HUES48 (cell line): Measurements from ENCODE around the gene UBXN11.
A peak's percentile ranks its signal among the peaks of the same experiment; 100 is the strongest.

Experiments used
- H3K27ac ChIP-seq: one replicate; pipeline ENCODE4 v1.7.0; 2013; ENCODE audit warnings: low read depth, low read length, inconsistent platforms
- H3K27me3 ChIP-seq: 2 replicates; pipeline ENCODE4 v1.6.1; 2013; ENCODE audit warnings: mild to moderate bottlenecking, low read length; ENCODE audit not compliant: control insufficient read depth, insufficient read depth
- H3K36me3 ChIP-seq: 2 replicates; pipeline ENCODE4 v1.6.1; 2013; ENCODE audit warnings: low read length; ENCODE audit not compliant: control insufficient read depth, insufficient read depth
- H3K4me1 ChIP-seq: 2 replicates; pipeline ENCODE4 v1.6.1; 2013; ENCODE audit warnings: mild to moderate bottlenecking, low read length; ENCODE audit not compliant: control insufficient read depth, insufficient read depth
- H3K4me3 ChIP-seq: 2 replicates; pipeline ENCODE4 v1.5.1; 2013; ENCODE audit warnings: mild to moderate bottlenecking, low read depth, low read length
- H3K9ac ChIP-seq: 2 replicates; pipeline ENCODE4 v1.6.1; 2013; ENCODE audit warnings: mild to moderate bottlenecking, low read depth, low read length, moderate library complexity
- H3K9me3 ChIP-seq: 2 replicates; pipeline ENCODE4 v1.6.1; 2013; ENCODE audit warnings: low read length; ENCODE audit not compliant: control insufficient read depth, insufficient read depth

Gene UBXN11

DNA sequence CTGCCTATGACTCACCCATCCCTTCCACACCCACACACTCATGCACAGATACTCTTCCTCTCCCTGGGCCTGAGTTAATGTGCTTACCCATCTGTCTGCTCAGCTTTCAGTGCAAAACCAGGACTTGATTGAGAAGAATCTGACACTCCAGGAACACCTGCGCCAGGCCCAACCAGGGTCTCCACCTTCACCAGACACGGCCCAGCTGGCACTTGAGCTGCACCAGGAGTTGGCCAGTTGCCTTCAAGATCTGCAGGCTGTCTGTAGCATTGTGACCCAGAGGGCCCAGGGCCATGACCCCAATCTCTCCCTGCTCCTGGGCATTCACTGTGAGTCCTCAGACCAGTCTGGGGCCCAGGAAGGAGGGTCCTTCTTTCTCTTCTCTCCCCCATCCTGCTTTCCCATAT, 30.0 kb downstream of the UBXN11 start:
- H3K27ac ChIP-seq = peak overlapping the region; percentile 55
- no peak overlapping the region for H3K9ac ChIP-seq
- H3K4me3 ChIP-seq = no peak overlapping the region
- peaks cover 24% of the 10 kb centered on the region for H3K4me1 ChIP-seq
- peaks cover 64% of the 10 kb centered on the region for H3K36me3 ChIP-seq
- no peaks in the 10 kb centered on the region for H3K27me3 ChIP-seq
- H3K9me3 ChIP-seq = no peaks in the 10 kb centered on the region

DNA sequence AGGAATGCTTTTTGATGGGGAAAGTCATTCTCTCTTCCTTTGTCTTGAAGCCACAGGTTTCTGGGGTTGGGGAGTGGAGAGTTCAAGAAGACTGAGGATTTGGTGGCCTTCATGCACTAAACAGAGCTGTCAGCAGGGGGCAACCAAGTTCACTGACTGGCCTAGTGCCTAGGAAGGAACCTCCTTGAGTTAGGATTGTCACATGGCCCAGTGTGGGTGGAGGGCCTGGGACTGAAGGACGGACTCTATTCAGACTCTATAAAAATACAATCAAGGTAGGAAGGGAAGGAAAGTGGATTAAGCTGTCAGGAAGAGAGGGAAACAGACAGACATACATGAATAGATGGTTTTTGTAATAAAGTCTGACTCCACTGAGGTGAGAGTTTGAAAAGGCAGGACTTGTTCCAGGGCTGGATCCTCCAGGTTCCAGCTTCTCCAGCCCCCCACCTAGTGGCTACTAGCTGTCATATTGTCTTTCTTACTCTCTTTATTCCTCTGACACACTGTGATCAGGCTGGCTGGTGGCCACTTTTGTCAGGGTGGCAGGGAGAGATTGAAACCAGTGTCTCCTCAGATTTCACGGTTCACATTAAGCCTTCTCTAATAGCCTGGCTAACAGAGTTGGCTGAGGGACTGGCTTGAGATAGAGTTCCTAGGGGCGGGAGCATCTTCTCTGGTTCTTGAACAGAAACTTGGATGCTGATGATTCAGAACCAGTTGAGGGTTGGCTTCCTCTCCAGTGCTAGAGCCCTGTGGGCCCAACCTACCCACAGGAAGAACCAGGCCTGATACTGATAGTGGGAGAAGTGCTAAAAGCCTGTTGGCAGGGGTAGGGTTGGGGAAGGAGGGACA, 30.6 kb downstream of the UBXN11 start:
- no peaks in the 10 kb centered on the region for H3K27me3 ChIP-seq
- H3K9me3 ChIP-seq = no peaks in the 10 kb centered on the region
- H3K27ac ChIP-seq = peak overlapping the region; percentile 55
- peaks cover 69% of the 10 kb centered on the region for H3K36me3 ChIP-seq
- H3K4me3 ChIP-seq = no peak overlapping the region
- no peak overlapping the region for H3K9ac ChIP-seq
- peaks cover 18% of the 10 kb centered on the region; the same call in 1 of the 2 replicates for H3K4me1 ChIP-seq

DNA sequence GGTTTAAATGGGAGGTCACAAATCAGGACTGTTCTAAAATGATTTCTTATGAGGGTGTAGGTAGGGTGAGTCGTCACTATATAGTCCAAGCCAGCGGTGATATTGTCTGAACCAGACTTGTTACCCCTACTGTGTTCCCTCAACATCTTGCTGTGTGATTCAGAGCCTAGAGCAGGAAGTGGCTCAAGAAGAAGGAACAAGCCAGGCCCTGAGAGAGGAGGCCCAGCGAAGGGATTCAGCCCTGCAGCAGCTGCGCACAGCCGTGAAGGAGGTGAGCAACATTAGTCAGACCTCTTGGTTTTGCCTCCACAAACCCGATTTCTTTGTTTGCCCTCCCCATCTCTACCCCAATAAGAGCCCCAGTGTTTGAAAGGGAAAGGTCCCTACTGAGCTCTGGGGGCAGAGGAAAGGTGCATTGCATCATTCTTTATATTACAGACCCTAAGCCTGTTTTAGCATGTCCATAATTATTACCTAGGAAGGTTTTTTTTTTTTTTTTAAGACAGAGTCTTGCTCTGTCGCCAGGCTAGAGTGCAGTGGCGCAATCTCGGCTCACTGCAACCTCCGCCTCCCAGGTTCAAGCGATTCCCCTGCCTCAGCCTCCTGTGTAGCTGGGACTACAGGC, 31.5 kb downstream of the UBXN11 start:
- Histone ChIP-seq H3K9ac (no peak overlapping the region), H3K9me3 (no peaks in the 10 kb centered on the region), H3K4me1 (peaks cover 15% of the 10 kb centered on the region; the same call in 1 of the 2 replicates), H3K36me3 (peaks cover 78% of the 10 kb centered on the region), H3K27ac (no peak overlapping the region), H3K27me3 (no peaks in the 10 kb centered on the region), H3K4me3 (no peak overlapping the region)

DNA sequence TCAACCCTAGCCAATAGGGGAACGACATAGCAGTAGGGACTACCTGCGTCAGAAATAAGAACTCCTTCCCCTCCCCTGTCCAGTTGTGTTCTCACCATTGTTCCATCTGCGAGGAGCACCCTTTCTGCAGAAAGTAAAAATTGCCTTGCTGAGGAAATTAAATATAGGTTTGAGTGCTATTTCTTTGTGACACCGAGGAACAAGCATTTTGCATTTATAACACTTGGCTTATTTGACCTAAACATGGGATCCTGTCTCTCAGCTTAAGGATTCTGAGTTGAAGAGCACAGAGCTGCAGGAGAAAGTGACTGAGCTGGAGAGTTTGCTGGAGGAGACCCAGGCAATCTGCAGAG, 37.3 kb downstream of the UBXN11 start:
- Histone ChIP-seq H3K27me3 (no peaks in the 10 kb centered on the region), H3K27ac (no peak overlapping the region), H3K4me3 (no peak overlapping the region), H3K4me1 (no peaks in the 10 kb centered on the region), H3K9ac (no peak overlapping the region), H3K9me3 (peaks cover 3% of the 10 kb centered on the region; the same call in 1 of the 2 replicates), H3K36me3 (peaks cover 75% of the 10 kb centered on the region)

DNA sequence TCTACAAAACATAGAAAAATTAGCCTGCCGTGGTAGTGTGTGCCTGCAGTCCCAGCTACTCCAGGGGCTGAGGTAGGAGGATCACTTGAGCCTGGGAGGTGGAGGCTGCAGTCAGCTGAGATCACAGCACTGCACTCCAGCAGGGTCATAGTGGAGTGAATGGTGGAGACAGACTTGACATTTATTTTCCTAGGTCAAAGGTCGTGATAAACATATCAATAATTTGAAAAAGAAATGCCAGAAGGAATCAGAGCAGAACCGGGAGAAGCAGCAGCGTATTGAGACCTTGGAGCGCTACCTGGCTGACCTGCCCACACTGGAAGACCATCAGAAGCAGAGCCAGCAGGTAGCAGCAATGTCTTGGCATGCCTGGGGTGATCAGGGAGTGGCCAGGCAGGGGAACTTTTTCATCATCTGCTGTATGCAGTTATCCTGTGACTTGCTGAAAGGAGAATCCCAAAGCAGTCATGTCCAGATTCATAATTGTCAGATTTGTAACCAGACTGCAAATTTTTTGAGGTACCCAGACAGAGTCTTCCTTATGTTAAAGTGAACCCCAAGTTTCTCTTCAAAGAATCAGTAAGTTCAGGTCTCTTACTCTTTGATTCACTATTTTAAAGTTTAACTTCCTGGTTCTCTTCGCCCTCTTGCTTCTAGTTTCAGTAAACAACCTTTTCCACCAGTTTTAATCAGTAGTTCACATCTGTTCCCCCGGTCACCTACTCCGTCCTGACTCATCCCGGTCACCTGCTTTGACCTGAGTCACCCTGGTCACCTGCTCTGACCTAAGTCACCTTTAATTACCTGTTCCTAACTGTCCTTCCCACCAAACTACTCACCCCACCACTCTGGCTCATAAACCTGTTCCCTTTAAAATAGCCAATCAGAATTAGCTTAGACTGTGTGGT, 37.9 kb downstream of the UBXN11 start:
- Histone ChIP-seq H3K36me3 (peaks cover 78% of the 10 kb centered on the region), H3K9me3 (peaks cover 3% of the 10 kb centered on the region; the same call in 1 of the 2 replicates), H3K4me3 (no peak overlapping the region), H3K4me1 (no peaks in the 10 kb centered on the region), H3K27me3 (no peaks in the 10 kb centered on the region), H3K9ac (no peak overlapping the region), H3K27ac (no peak overlapping the region)

DNA sequence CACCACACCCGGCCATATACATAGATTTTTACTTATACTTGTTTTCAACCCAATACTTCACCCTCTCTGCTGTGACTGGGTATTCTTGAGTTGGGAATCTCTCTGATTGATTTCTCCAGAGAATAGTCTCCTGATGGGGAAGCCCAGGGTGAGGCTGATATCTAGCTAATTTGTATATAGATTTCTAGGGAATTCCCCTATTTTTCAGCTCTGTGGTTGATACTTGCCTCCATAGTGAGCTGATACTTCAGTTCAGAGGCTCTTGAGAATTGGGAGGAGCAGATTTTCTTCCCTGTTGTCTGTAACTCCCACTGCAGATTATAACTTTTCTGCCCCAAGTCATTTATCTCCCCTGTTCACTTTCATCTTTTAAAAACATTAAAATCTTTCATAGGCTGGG, 41.0 kb downstream of the UBXN11 start:
- peaks cover 77% of the 10 kb centered on the region for H3K36me3 ChIP-seq
- peaks cover 3% of the 10 kb centered on the region; the same call in 1 of the 2 replicates for H3K9me3 ChIP-seq
- H3K27me3 ChIP-seq = no peaks in the 10 kb centered on the region
- H3K4me1 ChIP-seq = no peaks in the 10 kb centered on the region
- no peak overlapping the region for H3K9ac ChIP-seq
- H3K27ac ChIP-seq = no peak overlapping the region
- no peak overlapping the region for H3K4me3 ChIP-seq

DNA sequence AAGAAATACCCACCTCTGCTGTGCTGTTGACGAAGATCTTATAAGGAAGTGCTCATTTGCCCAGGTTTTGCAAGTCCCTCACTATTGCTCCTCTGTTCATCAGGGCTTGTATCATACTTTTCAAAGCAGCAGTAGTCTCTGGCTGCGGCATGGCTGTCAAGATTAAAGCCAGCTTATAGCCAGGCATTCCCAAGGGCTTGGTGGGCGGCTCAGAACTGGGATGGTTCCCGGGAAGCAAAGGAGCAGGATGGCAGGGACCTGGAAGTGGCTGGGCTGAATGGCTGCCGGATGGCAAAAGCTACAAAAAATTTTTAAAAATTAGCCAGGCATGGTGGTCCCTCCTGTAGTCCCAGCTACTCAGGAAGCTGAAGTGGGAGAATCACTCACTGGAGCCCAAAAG, 43.2 kb downstream of the UBXN11 start:
- no peaks in the 10 kb centered on the region for H3K27me3 ChIP-seq
- no peaks in the 10 kb centered on the region for H3K4me1 ChIP-seq
- H3K27ac ChIP-seq = no peak overlapping the region
- no peak overlapping the region for H3K9ac ChIP-seq
- peaks cover 77% of the 10 kb centered on the region for H3K36me3 ChIP-seq
- no peak overlapping the region for H3K4me3 ChIP-seq
- no peaks in the 10 kb centered on the region for H3K9me3 ChIP-seq

DNA sequence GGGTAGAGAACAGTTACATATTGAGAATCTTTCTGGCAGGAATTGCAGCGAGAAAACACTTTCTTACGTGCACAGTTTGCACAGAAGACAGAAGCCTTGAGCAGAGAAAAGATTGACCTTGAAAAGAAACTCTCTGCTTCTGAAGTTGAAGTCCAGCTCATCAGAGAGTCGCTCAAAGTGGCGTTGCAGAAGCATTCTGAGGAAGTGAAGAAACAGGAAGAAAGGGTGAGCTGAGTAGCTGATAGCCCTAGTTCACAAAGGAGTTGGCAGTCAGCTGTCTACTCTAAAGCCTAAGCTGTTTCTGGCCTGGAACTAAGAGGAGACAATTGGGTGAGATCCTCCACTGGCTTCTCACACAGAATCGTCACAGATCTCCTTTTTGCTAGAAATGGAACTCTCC, 46.9 kb downstream of the UBXN11 start:
- Histone ChIP-seq H3K4me1 (no peaks in the 10 kb centered on the region), H3K27ac (no peak overlapping the region), H3K4me3 (no peak overlapping the region), H3K27me3 (no peaks in the 10 kb centered on the region), H3K9me3 (no peaks in the 10 kb centered on the region), H3K9ac (no peak overlapping the region), H3K36me3 (peaks cover 82% of the 10 kb centered on the region)

DNA sequence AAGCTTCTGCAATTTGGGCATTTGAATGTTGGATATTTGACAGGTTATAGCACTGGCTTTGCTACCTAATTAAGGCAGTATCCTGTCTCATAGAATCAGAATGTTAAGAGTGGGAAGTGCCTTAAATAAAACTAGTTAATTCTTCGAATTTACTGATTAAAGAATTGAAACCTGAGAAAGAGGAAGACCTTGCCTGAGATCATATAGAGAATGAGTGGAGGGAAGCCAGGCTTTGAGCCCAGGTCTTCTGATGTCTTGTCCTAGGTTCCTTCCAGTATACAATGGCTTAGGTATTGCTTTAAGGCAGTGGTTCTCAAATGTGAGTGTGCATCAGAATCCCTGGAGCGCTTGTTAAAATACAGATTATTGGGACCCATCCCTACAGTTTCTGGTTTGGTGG, 47.4 kb downstream of the UBXN11 start:
- no peaks in the 10 kb centered on the region for H3K4me1 ChIP-seq
- no peak overlapping the region for H3K9ac ChIP-seq
- no peaks in the 10 kb centered on the region for H3K27me3 ChIP-seq
- no peaks in the 10 kb centered on the region for H3K9me3 ChIP-seq
- H3K36me3 ChIP-seq = peaks cover 82% of the 10 kb centered on the region
- no peak overlapping the region for H3K4me3 ChIP-seq
- H3K27ac ChIP-seq = no peak overlapping the region

DNA sequence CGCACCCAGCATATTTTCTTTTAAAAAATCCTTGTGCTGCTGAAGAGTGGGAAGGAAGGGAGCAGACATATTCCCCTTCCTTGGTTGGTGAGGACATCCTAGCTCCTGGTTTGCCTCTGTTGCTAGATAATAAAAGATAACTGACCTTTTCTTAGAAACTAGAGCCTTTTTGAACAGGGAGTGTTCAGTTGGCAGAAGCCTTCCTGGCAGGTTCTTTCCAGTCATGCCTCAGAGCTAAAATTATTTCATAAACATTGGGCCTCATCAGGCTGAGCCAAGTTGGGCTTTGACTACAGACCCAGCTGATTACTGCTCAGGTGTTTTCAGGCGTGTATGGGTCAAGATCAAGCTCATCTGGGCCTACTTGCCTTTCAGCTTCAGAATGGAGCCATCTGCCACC, 49.2 kb downstream of the UBXN11 start:
- Histone ChIP-seq H3K4me3 (no peak overlapping the region), H3K9me3 (no peaks in the 10 kb centered on the region), H3K4me1 (no peaks in the 10 kb centered on the region), H3K27me3 (no peaks in the 10 kb centered on the region), H3K36me3 (peaks cover 70% of the 10 kb centered on the region), H3K9ac (no peak overlapping the region), H3K27ac (no peak overlapping the region)
